GM21528 (cell line): ENCODE results near the gene GAPDHS.

Experiments
- ATAC-seq: cut with Tn5 transposase; IDR thresholded peaks from one replicate; pipeline ENCODE4 v1.9.1; 2021; ENCODE audit warnings: mild to moderate bottlenecking, moderate library complexity; ENCODE audit not compliant: unreplicated experiment, low FRiP score

GAPDHS gene

GRCh38 chr19:35578707-35579106, 45.5 kb downstream of the GAPDHS start:
- ATAC-seq: no peak

- no peak for ATAC-seq
Measured at GRCh38 chr19:35582760-35583159, 49.5 kb downstream of the GAPDHS start.

- no peak for ATAC-seq
Measured at GRCh38 chr19:35585848-35586247, 52.6 kb downstream of the GAPDHS start, which contains the start of gene PMIS2. Gene PMIS2, plus strand, starts transcription at chr19:35586173. Its CDS starts 87 bp downstream, at chr19:35586260.

- no peak for ATAC-seq
Measured at GRCh38 chr19:35587321-35587720, 54.1 kb downstream of the GAPDHS start.

GRCh38 chr19:35590875-35591274, 57.6 kb downstream of the GAPDHS start:
- ATAC-seq: no peak

GRCh38 chr19:35592226-35592625, 59.0 kb downstream of the GAPDHS start:
- ATAC-seq: no peak
